ENCODE measurements around the gene AFAP1. TPM values are rescaled to one million over a fixed set of nuclear protein-coding genes. Genes with fewer than 3 reads are reported as not detected.
A peak's percentile ranks its signal among the peaks of the same experiment; 100 is the strongest.

AFAP1 gene
- polyA plus RNA-seq, 1 donor (not counting 4 experiments of a cell fraction or from before 2014, with no cell fraction given), result 7.6 TPM

DNA sequence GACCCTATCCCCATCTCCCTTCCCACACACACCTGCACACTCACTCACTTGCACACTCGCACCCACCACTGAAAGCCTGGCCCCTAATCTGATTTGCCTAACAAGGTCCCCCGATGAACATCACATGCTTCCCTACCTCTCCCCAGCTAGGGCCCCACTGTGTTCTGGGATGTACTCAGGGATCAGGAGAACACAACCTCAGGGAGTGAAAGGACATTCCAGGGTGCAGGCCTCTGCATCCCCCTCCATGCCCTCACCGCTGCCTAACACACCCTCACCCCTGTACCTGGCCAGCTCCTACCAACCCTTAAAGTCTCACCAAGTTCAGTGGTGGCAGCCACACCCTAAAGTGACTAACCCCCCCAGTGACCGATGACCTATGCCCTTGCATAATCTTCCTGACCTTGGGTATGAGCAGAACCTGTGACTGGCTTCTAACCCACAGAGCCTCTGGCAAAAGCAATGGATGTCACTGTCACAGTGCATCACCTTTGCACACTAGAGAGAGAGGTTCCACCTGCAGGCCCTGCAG is 2.4 kb upstream of the AFAP1 start:
- Histone ChIP-seq H3K27ac (ENCODE audit: control insufficient read depth, insufficient read depth, low read length) (no peak overlapping the region), H3K9me3 (ENCODE audit: control insufficient read depth, low read depth, low read length) (no peaks in the 10 kb centered on the region), H4K20me1 (ENCODE audit: control insufficient read depth, extremely low read depth, insufficient read depth, low read length) (no peaks in the 10 kb centered on the region), H3K79me2 (ENCODE audit: control insufficient read depth, insufficient read depth, low read length) (peaks cover 22% of the 10 kb centered on the region), H3K9ac (ENCODE audit: control insufficient read depth, extremely low read depth, insufficient read depth, low read length) (no peak overlapping the region), H2AFZ (ENCODE audit: control insufficient read depth, low read length) (no peak overlapping the region), H3K4me1 (ENCODE audit: control insufficient read depth, extremely low read depth, insufficient read depth, low read length) (peaks cover 21% of the 10 kb centered on the region), H3K4me3 (ENCODE audit: control insufficient read depth in 2 of 3, extremely low read depth in 1 of 3, insufficient read depth in 2 of 3, low read depth in 1 of 3, low read length in 3 of 3) (no peak overlapping the region), H3K9me1 (ENCODE audit: control insufficient read depth, extremely low read depth, insufficient read depth, low read length) (no peaks in the 10 kb centered on the region), H3K36me3 (ENCODE audit: control insufficient read depth in 2 of 2, extremely low read depth in 1 of 2, insufficient read depth in 2 of 2, low read length in 2 of 2) (no peaks in the 10 kb centered on the region), H3K27me3 (ENCODE audit: control insufficient read depth, extremely low read depth, insufficient read depth, low read length) (no peaks in the 10 kb centered on the region), H3K4me2 (ENCODE audit: control insufficient read depth, extremely low read depth, insufficient read depth, low read depth, low read length) (no peak overlapping the region)
- FAIRE-seq (no peak), DNase-seq (ENCODE audit: low read depth, low spot score) (no peak)
- dilution Hi-C loops (cut with MboI; ENCODE audit: extremely low pct_ligation_motif_present, low sequenced_read_pairs), result no loop called here
- no peak for TF ChIP-seq EZH2 (IDR thresholded peaks at IDR 0.05; ENCODE audit: low read length)
- TF ChIP-seq, protein P1, sequence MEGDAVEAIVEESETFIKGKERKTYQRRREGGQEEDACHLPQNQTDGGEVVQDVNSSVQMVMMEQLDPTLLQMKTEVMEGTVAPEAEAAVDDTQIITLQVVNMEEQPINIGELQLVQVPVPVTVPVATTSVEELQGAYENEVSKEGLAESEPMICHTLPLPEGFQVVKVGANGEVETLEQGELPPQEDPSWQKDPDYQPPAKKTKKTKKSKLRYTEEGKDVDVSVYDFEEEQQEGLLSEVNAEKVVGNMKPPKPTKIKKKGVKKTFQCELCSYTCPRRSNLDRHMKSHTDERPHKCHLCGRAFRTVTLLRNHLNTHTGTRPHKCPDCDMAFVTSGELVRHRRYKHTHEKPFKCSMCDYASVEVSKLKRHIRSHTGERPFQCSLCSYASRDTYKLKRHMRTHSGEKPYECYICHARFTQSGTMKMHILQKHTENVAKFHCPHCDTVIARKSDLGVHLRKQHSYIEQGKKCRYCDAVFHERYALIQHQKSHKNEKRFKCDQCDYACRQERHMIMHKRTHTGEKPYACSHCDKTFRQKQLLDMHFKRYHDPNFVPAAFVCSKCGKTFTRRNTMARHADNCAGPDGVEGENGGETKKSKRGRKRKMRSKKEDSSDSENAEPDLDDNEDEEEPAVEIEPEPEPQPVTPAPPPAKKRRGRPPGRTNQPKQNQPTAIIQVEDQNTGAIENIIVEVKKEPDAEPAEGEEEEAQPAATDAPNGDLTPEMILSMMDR (optimal IDR thresholded peaks at IDR 0.05 in 1 of 3, IDR thresholded peaks at IDR 0.05 in 1 of 3, conservative IDR thresholded peaks at IDR 0.05 in 1 of 3; ENCODE audit: extremely low read depth in 1 of 3, insufficient read depth in 2 of 3, low read length in 3 of 3), result no peak

DNA sequence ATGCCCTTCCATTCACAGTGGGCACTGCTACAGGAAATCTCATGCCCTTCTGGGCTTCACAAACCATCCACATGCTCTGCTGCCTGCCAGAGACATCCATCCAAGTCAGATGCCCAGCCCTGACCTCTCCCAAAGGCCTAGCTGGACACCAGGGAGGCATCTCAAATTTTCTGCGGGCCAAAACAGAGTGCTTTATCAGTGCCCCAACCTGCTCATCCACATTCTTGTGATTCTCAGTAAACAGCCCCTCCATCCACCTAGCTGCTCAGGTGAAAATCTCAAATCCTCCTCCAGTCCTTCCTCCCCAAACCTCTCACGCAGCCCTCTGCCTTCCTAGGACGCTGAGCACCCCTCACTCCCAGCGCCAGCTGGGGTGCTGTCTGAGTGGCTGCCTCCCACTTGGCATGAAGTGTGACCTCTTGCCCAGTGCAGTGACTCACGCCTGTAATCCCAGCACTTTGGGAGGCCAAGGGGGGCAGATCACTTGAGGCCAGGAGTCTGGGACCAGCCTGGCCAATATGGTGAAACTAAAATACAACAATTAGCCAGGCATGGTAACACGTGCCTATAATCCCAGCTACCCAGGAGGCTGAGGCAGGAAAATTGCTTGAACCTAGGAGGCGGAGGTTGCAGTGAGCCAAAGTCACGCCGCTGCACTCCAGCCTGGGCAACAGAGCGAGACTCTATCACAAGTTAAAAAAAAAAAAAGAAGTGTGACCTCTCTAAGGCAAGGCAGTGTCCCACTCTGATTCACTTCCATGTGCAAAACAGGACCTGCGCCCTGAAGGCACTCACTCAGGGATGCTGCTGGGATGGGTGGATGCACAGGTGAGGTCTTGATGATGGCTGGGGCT is 1.7 kb upstream of the AFAP1 start:
- Histone ChIP-seq H3K79me2 (ENCODE audit: control insufficient read depth, insufficient read depth, low read length) (peaks cover 28% of the 10 kb centered on the region), H3K9me1 (ENCODE audit: control insufficient read depth, extremely low read depth, insufficient read depth, low read length) (no peaks in the 10 kb centered on the region), H4K20me1 (ENCODE audit: control insufficient read depth, extremely low read depth, insufficient read depth, low read length) (no peaks in the 10 kb centered on the region), H3K4me2 (ENCODE audit: control insufficient read depth, extremely low read depth, insufficient read depth, low read depth, low read length) (peak overlapping the region; percentile 13), H3K9me3 (ENCODE audit: control insufficient read depth, low read depth, low read length) (no peaks in the 10 kb centered on the region), H3K36me3 (ENCODE audit: control insufficient read depth in 2 of 2, extremely low read depth in 1 of 2, insufficient read depth in 2 of 2, low read length in 2 of 2) (no peaks in the 10 kb centered on the region), H2AFZ (ENCODE audit: control insufficient read depth, low read length) (no peak overlapping the region), H3K4me3 (ENCODE audit: control insufficient read depth in 2 of 3, extremely low read depth in 1 of 3, insufficient read depth in 2 of 3, low read depth in 1 of 3, low read length in 3 of 3) (no peak overlapping the region), H3K4me1 (ENCODE audit: control insufficient read depth, extremely low read depth, insufficient read depth, low read length) (peaks cover 21% of the 10 kb centered on the region), H3K27me3 (ENCODE audit: control insufficient read depth, extremely low read depth, insufficient read depth, low read length) (no peaks in the 10 kb centered on the region), H3K9ac (ENCODE audit: control insufficient read depth, extremely low read depth, insufficient read depth, low read length) (no peak overlapping the region), H3K27ac (ENCODE audit: control insufficient read depth, insufficient read depth, low read length) (no peak overlapping the region)
- DNase-seq (ENCODE audit: low read depth, low spot score), result no peak
- no peak for TF ChIP-seq EZH2 (IDR thresholded peaks at IDR 0.05; ENCODE audit: low read length)
- TF ChIP-seq, protein P1 (optimal IDR thresholded peaks at IDR 0.05 in 1 of 3, IDR thresholded peaks at IDR 0.05 in 1 of 3, conservative IDR thresholded peaks at IDR 0.05 in 1 of 3; ENCODE audit: extremely low read depth in 1 of 3, insufficient read depth in 2 of 3, low read length in 3 of 3), result no peak
- dilution Hi-C loops (cut with MboI; ENCODE audit: extremely low pct_ligation_motif_present, low sequenced_read_pairs), result no loop called here
- no peak for FAIRE-seq
